ENCODE data around the gene C4BPA. TPM values are rescaled to one million over a fixed set of nuclear protein-coding genes. Genes with fewer than 3 reads are reported as not detected.

Gene C4BPA
- not detected in 2 replicates for total RNA-seq

- intact Hi-C loops (cut with micrococcal nuclease), result no loop called here
Observed at GRCh38 chr1:207103892-207104373, at the start of gene C4BPA. Gene C4BPA (plus strand): TSS chr1:207104233. CDS start chr1:207113026, 8,793 bp downstream.

GRCh38 chr1:207054491-207054890 lies 49.5 kb upstream of the C4BPA start:
- intact Hi-C loops (cut with micrococcal nuclease), result loop anchor here (5.0 to 10.0 kb wide), 4 partner anchors 130 to 770 kb away; partner anchors contain the start of gene FCMR

- intact Hi-C loops (cut with micrococcal nuclease), result loop anchor here (10.0 kb wide), 3 partner anchors 131 to 769 kb away; partner anchors contain the start of gene FCMR
Observed at GRCh38 chr1:207055386-207056001, 48.5 kb upstream of the C4BPA start.

GRCh38 chr1:207056673-207057072 lies 47.4 kb upstream of the C4BPA start:
- intact Hi-C loops (cut with micrococcal nuclease), result loop anchor here (10.0 kb wide), 3 partner anchors 132 to 768 kb away; partner anchors contain the start of gene FCMR

GRCh38 chr1:207058252-207058651 lies 45.8 kb upstream of the C4BPA start:
- intact Hi-C loops (cut with micrococcal nuclease), result loop anchor here (10.0 kb wide), 3 partner anchors 133 to 767 kb away; partner anchors contain the start of gene FCMR

- intact Hi-C loops (cut with micrococcal nuclease), result loop anchor here (10.0 kb wide), 3 partner anchors 134 to 766 kb away; partner anchors contain the start of gene FCMR
Observed at GRCh38 chr1:207058878-207059867, 44.9 kb upstream of the C4BPA start.

DNA sequence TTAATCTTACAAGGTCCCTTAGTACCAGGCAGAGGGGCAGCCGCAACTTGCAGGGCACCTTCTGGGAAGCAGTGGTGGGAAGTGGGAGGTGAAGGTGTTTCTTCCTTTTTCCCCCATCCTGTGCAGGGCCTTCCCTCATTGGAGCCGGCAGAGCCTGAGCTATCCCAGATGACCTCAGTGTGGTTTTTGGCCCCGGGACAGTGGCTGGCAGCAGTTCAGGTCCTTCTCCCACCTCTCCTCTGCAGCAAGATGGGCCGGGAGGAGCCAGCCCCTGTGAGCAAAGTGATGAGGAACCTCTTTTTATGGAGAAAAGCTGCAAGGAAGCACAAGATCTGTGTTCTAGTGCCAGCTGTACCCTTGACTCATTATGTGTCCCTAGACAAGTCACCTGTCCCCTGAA lies 44.2 kb upstream of the C4BPA start:
- intact Hi-C loops (cut with micrococcal nuclease), result loop anchor here (10.0 kb wide), 3 partner anchors 135 to 765 kb away; partner anchors contain the start of gene FCMR

- intact Hi-C loops (cut with micrococcal nuclease), result no loop called here
Observed at GRCh38 chr1:207060596-207060995, 43.4 kb upstream of the C4BPA start.

- intact Hi-C loops (cut with micrococcal nuclease), result no loop called here
Observed at GRCh38 chr1:207062058-207062457, 42.0 kb upstream of the C4BPA start.

- intact Hi-C loops (cut with micrococcal nuclease), result no loop called here
Observed at GRCh38 chr1:207063014-207063413, 41.0 kb upstream of the C4BPA start.

DNA sequence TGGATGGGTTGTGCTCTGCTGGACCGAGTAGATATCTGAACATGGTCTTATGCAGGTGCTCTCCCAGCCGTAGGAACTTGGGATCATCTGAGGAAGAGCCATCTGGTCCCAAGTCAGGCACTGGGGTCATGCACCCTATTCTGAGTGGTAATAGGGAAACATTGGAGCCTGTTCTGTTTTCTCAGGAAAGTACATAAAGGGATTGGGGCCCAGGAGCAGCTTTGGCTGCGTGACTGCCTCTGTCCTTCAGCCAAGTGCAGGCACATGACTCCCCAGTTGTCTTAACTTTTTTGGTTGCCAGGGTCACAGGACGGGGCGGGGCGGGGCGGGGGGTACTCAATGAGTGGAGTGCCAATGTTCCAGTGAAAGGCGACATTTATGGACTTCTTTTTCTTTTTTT lies 39.5 kb upstream of the C4BPA start:
- intact Hi-C loops (cut with micrococcal nuclease), result no loop called here

DNA sequence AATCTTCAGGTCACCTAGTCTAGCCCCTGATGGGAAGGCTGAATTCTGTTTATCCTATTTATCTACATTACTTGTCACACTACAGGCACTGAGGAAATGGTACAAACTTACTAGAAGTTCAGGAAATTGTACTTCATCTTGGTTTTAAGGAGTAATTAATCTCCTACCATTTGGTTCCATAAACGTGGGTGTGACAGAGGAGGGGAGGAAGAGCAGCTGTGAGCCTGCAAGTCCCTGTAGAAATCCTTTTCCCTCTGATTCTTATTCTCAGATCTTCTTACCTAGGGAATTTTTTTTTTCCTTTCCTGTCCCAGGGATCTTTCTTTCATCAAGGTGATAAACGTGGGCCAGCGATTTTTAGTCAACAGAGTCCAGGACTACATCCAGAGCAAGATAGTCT lies 36.8 kb upstream of the C4BPA start:
- intact Hi-C loops (cut with micrococcal nuclease), result no loop called here

GRCh38 chr1:207067665-207068064 lies 36.4 kb upstream of the C4BPA start:
- intact Hi-C loops (cut with micrococcal nuclease), result no loop called here

- intact Hi-C loops (cut with micrococcal nuclease), result no loop called here
Observed at GRCh38 chr1:207069061-207069460, 35.0 kb upstream of the C4BPA start.

DNA sequence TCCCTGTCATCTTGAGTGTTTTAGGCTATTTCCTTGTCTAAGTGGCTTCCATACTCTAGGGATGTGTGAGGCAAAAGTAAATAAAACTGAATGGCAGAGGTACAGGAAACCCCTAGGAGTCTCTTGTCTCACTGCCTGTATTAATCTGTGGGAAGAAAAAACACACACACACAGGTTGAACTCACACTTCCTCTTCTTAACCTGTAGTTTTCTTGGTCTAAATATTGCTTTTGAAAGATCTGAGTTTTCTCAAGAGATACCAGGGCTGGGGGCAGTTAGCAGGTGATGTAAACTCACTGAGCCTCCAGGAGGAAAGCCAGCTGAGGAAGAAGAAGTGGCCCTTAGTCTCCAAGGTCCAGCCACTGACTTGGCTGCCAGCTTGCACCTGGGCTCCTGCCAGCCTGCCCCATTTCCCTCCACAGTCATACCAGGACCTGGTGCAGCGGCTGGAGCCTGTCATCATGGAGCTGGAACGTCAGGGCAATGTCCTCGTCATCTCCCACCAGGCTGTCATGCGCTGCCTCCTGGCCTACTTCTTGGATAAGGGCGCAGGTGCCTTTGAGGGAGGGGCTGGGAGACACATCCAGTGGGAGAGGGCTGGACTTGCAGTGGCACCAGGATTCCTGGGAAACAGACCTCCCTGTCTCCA lies 34.1 kb upstream of the C4BPA start:
- intact Hi-C loops (cut with micrococcal nuclease), result loop anchor here (10.0 kb wide), 1 partner anchor 135 kb away; no protein-coding TSS in a partner anchor

DNA sequence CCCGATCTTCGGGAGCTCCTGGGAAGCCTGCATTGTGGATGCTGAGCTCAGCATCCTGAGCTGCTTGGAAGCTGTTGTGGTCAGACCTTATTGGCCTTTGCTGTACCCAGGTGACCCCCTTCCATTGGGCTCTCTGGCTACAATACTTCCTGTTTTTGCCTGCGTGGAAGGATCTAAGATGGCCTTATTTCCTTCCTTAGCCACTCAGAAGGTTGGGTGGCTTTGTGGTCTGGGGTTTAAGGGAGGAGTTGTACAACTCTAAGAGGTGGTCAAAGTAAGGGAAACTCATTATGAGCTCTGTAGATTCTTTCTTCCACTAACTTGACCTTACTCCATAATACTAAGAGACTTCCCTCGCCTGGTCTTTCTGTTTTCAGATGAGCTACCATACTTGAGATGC lies 33.2 kb upstream of the C4BPA start:
- intact Hi-C loops (cut with micrococcal nuclease), result loop anchor here (10.0 kb wide), 1 partner anchor 136 kb away; no protein-coding TSS in a partner anchor

- intact Hi-C loops (cut with micrococcal nuclease), result loop anchor here (10.0 kb wide), 1 partner anchor 137 kb away; no protein-coding TSS in a partner anchor
Observed at GRCh38 chr1:207071426-207071825, 32.6 kb upstream of the C4BPA start.

- intact Hi-C loops (cut with micrococcal nuclease), result loop anchor here (10.0 kb wide), 1 partner anchor 137 kb away; no protein-coding TSS in a partner anchor
Observed at GRCh38 chr1:207072233-207072632, 31.8 kb upstream of the C4BPA start.

GRCh38 chr1:207073906-207074820 lies 29.9 kb upstream of the C4BPA start:
- intact Hi-C loops (cut with micrococcal nuclease), result loop anchor here (10.0 kb wide), 1 partner anchor 139 kb away; no protein-coding TSS in a partner anchor
